ENCODE results near the gene MTRF1. TPM values are rescaled to one million over a fixed set of nuclear protein-coding genes. Genes with fewer than 3 reads are reported as not detected.

Gene MTRF1
- total and polyA plus RNA-seq, 2 of the 8 experiments (the other 6 are each of a cell fraction or from before 2014, with no cell fraction given), result 8.0 to 19.2 TPM

GRCh38 chr13:41310963-41311405, 47.6 kb upstream of the MTRF1 start, which contains the start of gene NAA16:
TSS of gene NAA16 (plus strand) at chr13:41311267. CDS start at chr13:41311529, 262 bp downstream.
- no peaks in the 10 kb centered on the region for H3K36me3 ChIP-seq (ENCODE audit: control insufficient read depth in 2 of 4, insufficient read depth in 4 of 4, low read length in 3 of 4)
- peak within 1 kb of the TSS; percentile 95 for H4K5ac ChIP-seq (ENCODE audit: insufficient read length, low read depth, low read length)
- no peaks in the 10 kb centered on the region; the same call in 1 of the 2 replicates for H3K79me1 ChIP-seq (ENCODE audit: low read depth, low read length)
- H3K27ac ChIP-seq (ENCODE audit: low read depth, low read length), result peak within 1 kb of the TSS; percentile 93
- H3K4me1 ChIP-seq (replicated peaks in 1 of 4; ENCODE audit: control insufficient read depth in 3 of 4, insufficient read depth in 4 of 4, low read length in 3 of 4), result peaks cover 2 to 7% (median 4%) of the 10 kb centered on the region in 4 experiments; a peak in 5 of 7 replicates
- H3K27me3 ChIP-seq (replicated peaks in 1 of 4; ENCODE audit: control insufficient read depth in 3 of 4, extremely low read depth in 1 of 4, insufficient read depth in 3 of 4, low read length in 3 of 4), result no peaks in the 10 kb centered on the region
- peak within 1 kb of the TSS; percentile 95 for H4K91ac ChIP-seq (replicated peaks; ENCODE audit: insufficient read length, low read length)
- peak within 1 kb of the TSS; percentile 86 for H3K56ac ChIP-seq (replicated peaks; ENCODE audit: insufficient read length, low read depth, low read length)
- peak within 1 kb of the TSS; percentile 99 for H4K8ac ChIP-seq (ENCODE audit: extremely low read depth, insufficient read depth, low read length)
- H2BK20ac ChIP-seq (ENCODE audit: low read length), result no peak within 1 kb of the TSS
- peak within 1 kb of the TSS; percentile 92 for H3K14ac ChIP-seq (ENCODE audit: insufficient read length)
- DNase-seq (ENCODE audit: low read depth in 1 of 2, low spot score in 2 of 2) (peak; percentile 75 to 98), FAIRE-seq (no peak)
- H3K9ac ChIP-seq (replicated peaks in 1 of 4; ENCODE audit: extremely low read depth in 1 of 4, low read depth in 3 of 4, low read length in 3 of 4), result peak within 1 kb of the TSS; percentile 95 to 97 (median 96)
- H3K4ac ChIP-seq (replicated peaks; ENCODE audit: insufficient read length, low read depth, low read length), result peak within 1 kb of the TSS; percentile 98
- 2% methylated on average over 32 of the region's 32 CpGs; no CpG with 5 or more reads in 1 of the 2 experiments for WGBS, 2 experiments (ENCODE audit: extremely low coverage in 1 of 2, insufficient coverage in 1 of 2, insufficient read length in 1 of 2, insufficient replicate concordance in 2 of 2, low coverage in 1 of 2, low lambda C conversion rate in 2 of 2, missing lambda C conversion rate in 1 of 2)
- H4K20me1 ChIP-seq (replicated peaks in 1 of 2; ENCODE audit: control insufficient read depth in 1 of 2, insufficient read depth in 2 of 2, low read length in 2 of 2), result peaks cover 17 to 25% of the 10 kb centered on the region in 2 experiments
- ChIA-PET POLR2A (ENCODE audit: partially characterized antibody) (interaction anchor here (0.8 kb wide), 1 partner anchor 12 kb away, joined by 3 read pairs; no protein-coding TSS in a partner anchor), CTCF (ENCODE audit: partially characterized antibody) (interaction anchor here (0.6 kb wide), 1 partner anchor 247 kb away, joined by 3 read pairs; no protein-coding TSS in a partner anchor)
- H2BK12ac ChIP-seq (ENCODE audit: low read depth, low read length), result peak within 1 kb of the TSS; percentile 63; the same call in 1 of the 2 replicates
- peak within 1 kb of the TSS; percentile 61 to 78 for H3K4me2 ChIP-seq (ENCODE audit: insufficient read depth in 1 of 2, low read depth in 2 of 2, low read length in 2 of 2)
- peak within 1 kb of the TSS; percentile 91 for H2BK5ac ChIP-seq (ENCODE audit: low read depth, low read length)
- no peak within 1 kb of the TSS for H2BK15ac ChIP-seq (ENCODE audit: low read length)
- no peak within 1 kb of the TSS for H3K23ac ChIP-seq (ENCODE audit: insufficient read length)
- H2BK120ac ChIP-seq (replicated peaks; ENCODE audit: low read depth, low read length), result no peak within 1 kb of the TSS
- peaks cover 4% of the 10 kb centered on the region; the same call in 1 of the 2 replicates for H3K23me2 ChIP-seq (ENCODE audit: low read depth, low read length)
- peak within 1 kb of the TSS; percentile 86 for H3K18ac ChIP-seq (ENCODE audit: extremely low read depth, low read length)
- peak within 1 kb of the TSS; percentile 86 to 98 (median 92) for H3K4me3 ChIP-seq (ENCODE audit: extremely low read depth in 1 of 4, insufficient read depth in 2 of 4, low read depth in 3 of 4, low read length in 4 of 4)
- H3K79me2 ChIP-seq (ENCODE audit: control insufficient read depth in 1 of 2, insufficient read depth in 2 of 2, low read length in 2 of 2), result peaks cover 33 to 49% of the 10 kb centered on the region in 2 experiments
- H3K9me3 ChIP-seq (ENCODE audit: insufficient read depth in 2 of 2, low read depth in 1 of 2, low read length in 1 of 2), result no peaks in the 10 kb centered on the region
- peak within 1 kb of the TSS; percentile 68 for H2AFZ ChIP-seq (ENCODE audit: low read length)
- H2AK5ac ChIP-seq (ENCODE audit: low read depth, low read length), result no peak within 1 kb of the TSS
- TF ChIP-seq TAF1 (IDR thresholded peaks at IDR 0.05; ENCODE audit: low read depth, low read length), result peak; percentile 81
- no peak for TF ChIP-seq RXRA (IDR thresholded peaks at IDR 0.05; ENCODE audit: insufficient read depth, low read depth, low read length)
- TF ChIP-seq TAF7 (optimal IDR thresholded peaks at IDR 0.05; ENCODE audit: borderline replicate concordance, low read depth, low read length), result peak; percentile 63
- TF ChIP-seq HDAC6 (IDR thresholded peaks at IDR 0.05; ENCODE audit: low read depth, low read length), result no peak
- peak; percentile 60 for TF ChIP-seq MAX (IDR thresholded peaks at IDR 0.05)
- TF ChIP-seq EGR1 (IDR thresholded peaks at IDR 0.05; ENCODE audit: borderline replicate concordance, low read depth, low read length), result peak; percentile 93
- peak; percentile 2; the same call in 1 of the 2 replicates for TF ChIP-seq SP4 (IDR thresholded peaks at IDR 0.05; ENCODE audit: low read length)
- no peak for TF ChIP-seq KDM5A (IDR thresholded peaks at IDR 0.05; ENCODE audit: low read length)
- no peak for TF ChIP-seq CEBPB (IDR thresholded peaks at IDR 0.05; ENCODE audit: low read depth, low read length)
- no peak for TF ChIP-seq CBX5 (IDR thresholded peaks at IDR 0.05; ENCODE audit: low read depth, low read length)
- no peak for TF ChIP-seq JUN (IDR thresholded peaks at IDR 0.05; ENCODE audit: low read depth, low read length)
- peak; percentile 28; the same call in 1 of the 2 replicates for TF ChIP-seq RBBP5 (IDR thresholded peaks at IDR 0.05; ENCODE audit: borderline replicate concordance, low read depth, low read length)
- no peak for TF ChIP-seq GABPA (IDR thresholded peaks at IDR 0.05; ENCODE audit: borderline replicate concordance, insufficient read depth, low read length)
- TF ChIP-seq CHD2 (IDR thresholded peaks at IDR 0.05; ENCODE audit: low read length), result no peak

Measured in H1 (cell line).